Measurements from ENCODE around the gene LGALS9C. TPM values are rescaled to one million over a fixed set of nuclear protein-coding genes. Genes with fewer than 3 reads are reported as not detected.
"Not testable (repeated sequence)": the region's sequence is repeated elsewhere in the genome, so short reads cannot be mapped to it uniquely, and the experiment has no call there.

LGALS9C gene
- total RNA-seq, 1 experiment from 2014 or later = not detected

DNA sequence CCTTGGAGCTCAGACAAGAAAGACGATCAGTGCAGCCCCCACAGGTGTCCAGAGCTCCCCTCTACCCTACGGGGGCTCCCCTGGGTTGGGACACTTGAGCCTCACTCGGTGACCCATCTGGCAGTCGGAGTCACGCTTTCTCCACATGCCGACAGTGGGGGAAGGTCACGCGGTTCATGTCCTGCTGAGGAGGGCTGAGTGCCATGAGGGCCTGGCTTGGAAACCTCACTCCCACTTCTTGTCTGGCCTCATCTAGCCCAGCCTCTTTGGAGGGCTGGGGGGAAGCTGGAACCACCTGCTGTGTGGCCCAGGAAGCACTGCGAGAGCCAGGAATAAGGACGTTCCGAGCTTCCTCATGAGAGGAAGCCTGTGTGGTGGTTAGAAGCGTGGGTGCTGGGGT lies 1.8 kb downstream of the LGALS9C start:
- DNase-seq (ENCODE audit: low read depth) = not testable (repeated sequence)

GRCh38 chr17:18478977-18479595 lies 2.5 kb downstream of the LGALS9C start:
- not testable (repeated sequence) for DNase-seq (ENCODE audit: low read depth)

GRCh38 chr17:18481775-18482174 lies 5.2 kb downstream of the LGALS9C start:
- DNase-seq (ENCODE audit: low read depth) = not testable (repeated sequence)

DNA sequence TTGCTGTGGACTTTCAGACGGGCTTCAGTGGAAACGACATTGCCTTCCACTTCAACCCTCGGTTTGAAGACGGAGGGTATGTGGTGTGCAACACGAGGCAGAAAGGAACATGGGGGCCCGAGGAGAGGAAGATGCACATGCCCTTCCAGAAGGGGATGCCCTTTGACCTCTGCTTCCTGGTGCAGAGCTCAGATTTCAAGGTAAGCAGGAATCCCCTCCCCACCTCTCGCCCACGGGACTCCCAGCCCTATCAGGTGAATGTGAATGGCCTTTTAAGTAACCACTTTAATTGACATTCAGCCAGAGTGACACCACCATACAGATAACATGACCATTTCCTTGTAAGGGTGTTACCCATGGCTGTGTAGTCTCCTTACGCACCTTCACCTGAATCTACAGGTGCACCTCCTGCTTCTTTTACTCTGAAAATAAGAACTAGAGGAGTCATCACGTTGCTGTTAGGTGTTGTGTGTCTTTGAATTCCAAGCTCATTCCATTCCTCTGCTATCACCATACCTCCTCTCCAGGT lies 9.4 kb downstream of the LGALS9C start:
- DNase-seq (ENCODE audit: low read depth) = not testable (repeated sequence)

DNA sequence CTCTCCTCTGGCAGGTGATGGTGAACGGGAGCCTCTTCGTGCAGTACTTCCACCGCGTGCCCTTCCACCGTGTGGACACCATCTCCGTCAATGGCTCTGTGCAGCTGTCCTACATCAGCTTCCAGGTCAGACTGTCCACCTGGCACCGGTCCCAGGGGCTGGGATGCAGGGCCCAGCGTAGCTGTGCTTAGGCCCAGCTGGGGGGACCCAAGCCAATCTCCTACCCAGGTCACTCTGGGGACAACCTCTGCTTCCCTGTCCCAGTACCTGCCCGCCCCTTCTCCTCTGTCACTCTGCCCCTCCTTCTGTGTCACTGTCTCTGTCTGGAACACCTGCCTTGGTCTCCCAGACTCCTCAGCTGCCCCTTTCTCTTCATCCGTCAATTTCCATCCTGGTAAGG lies 11.0 kb downstream of the LGALS9C start:
- not testable (repeated sequence) for DNase-seq (ENCODE audit: low read depth)

DNA sequence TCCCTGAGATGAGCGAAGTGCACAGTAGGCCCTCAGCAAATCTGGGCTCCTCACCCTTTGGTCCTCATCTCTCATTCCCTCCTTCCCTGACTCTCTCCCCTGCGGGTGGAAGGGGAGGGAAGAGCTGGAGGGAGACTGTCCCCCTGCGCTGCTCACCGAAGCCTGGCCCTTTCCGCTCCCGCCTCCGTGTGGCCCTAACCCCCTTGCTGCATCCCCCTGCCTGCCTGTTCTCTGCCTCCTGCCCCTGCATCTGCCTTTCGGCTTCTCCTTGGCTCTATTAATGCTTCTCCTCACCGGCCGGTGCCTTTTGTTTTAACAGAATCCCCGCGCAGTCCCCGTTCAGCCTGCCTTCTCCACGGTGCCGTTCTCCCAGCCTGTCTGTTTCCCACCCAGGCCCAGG lies 12.0 kb downstream of the LGALS9C start:
- not testable (repeated sequence) for DNase-seq (ENCODE audit: low read depth)

DNA sequence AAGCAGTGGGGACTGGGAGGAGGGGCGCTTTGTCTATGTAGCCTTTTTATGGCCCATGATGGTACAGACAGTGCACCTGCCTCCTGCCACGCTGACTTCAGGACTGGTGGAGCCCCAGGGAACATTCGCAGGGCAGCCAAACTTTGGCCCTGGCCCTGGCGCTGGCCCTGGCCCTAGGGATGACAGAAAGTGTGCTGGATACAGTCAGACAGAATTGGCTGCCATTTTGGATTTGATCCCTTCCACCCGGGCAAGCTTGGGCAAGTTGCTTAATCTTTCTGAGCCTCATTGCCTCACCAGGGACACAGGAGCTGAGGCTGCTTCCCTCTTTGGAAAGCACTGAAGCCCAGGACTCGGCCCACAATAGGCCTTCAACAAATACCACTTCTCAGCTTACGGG lies 13.4 kb downstream of the LGALS9C start:
- DNase-seq (ENCODE audit: low read depth) = not testable (repeated sequence)

DNA sequence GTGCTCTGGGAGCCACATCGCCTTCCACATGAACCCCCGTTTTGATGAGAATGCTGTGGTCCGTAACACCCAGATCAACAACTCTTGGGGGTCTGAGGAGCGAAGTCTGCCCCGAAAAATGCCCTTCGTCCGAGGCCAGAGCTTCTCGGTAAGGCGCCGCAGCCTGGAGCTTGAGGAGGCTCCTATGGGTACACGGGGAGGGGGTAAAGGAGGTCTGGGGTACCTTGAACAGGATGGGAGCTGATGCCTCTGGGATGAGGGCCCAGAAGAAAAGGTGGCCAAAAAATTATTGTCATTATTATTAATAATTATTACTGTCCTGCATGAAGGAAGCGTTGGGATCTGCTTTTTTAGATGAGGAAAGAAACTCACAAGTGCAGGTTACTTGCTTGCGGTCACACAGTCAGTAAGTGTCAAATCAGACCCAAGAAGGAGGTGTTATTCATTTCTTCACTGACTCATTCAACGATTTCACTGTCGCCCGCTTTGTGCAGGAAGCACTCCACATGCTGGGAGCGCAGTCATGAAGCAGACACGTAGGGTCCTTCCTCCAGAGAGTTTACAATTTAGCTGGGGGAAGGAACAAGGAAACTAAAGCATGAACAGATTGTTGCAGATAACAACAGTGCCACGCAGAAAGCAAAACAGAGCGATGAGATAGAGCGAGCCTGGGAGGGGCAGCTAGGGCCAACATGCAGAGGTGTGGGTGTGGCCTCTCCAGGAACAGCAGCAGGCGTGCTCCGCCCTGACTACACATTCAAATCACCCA lies 16.3 kb downstream of the LGALS9C start:
- not testable (repeated sequence) for DNase-seq (ENCODE audit: low read depth)

DNA sequence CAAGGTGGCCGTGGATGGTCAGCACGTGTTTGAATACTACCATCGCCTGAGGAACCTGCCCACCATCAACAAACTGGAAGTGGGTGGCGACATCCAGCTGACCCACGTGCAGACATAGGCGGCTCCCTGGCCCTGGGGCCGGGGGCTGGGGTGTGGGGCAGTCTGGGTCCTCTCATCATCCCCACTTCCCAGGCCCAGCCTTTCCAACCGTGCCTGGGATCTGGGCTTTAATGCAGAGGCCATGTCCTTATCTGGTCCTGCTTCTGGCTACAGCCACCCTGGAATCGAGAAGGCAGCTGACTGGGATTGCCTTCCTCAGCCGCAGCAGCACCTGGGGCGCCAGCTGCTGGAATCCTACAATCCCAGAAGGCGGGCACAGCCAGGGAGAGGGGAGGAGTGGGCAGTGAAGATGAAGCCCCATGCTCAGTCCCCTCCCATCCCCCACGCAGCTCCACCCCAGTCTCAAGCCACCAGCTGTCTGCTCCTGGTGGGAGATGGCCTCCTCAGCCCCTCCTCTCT lies 17.7 kb downstream of the LGALS9C start:
- DNase-seq (ENCODE audit: low read depth) = not testable (repeated sequence)

DNA sequence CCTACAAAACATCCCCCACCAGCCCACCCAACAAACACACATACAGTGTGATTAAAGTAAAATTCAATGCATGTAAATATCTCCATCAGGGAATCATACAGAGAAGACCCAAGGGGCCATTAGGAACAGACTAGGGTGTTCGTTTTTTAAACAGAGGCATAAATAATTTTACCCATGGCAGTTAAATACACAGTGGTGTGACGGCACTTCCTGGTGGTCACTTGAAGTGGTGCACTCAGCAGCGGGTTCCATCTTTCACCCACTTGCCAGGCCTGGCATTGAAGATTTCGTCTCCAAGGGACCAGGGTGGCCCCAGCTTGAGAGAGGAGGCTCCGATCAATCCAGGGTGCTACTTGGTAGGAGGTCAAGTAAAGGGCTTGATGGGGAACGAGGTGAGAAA lies 20.5 kb downstream of the LGALS9C start:
- DNase-seq (ENCODE audit: low read depth) = not testable (repeated sequence)

DNA sequence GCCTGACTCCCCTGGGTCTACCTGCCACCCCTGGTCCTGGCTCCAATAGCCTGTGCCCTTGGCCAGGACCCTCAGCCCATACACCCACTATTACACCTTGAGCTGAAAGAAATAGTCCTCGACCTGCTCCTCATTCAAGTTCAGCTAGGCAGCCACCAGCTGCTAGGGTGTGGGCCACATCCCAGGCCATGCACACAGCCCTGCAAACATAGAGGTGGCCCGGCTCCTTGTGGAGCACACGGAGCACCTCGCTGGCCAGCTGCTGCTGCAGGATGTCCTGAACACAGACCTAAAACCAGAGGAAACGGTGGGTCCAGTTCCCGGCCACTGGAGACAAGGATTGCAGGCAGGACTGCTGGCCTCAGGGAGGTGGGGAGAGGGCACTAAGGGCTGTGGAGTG lies 22.5 kb downstream of the LGALS9C start:
- not testable (repeated sequence) for DNase-seq (ENCODE audit: low read depth)

DNA sequence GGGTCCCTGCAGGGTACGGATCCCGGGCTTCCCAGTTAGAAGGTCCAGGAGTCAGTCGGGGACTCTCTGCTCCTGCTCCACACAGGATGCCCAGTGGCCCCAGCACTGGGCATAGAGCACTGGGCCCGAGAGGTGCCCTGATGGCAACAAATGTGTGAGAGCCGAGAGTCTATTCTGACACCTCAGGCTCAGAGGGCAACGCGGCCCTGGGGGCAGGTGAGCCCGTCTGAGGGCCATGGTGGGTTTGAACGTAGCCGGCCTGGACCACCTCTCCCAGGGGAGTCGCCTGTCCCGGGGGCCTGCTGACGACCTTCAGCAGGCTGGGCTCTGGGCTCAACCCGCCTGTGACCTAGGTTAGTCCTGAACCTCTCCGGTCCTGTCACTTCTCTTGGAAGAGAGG lies 23.2 kb downstream of the LGALS9C start:
- DNase-seq (ENCODE audit: low read depth) = not testable (repeated sequence)

DNA sequence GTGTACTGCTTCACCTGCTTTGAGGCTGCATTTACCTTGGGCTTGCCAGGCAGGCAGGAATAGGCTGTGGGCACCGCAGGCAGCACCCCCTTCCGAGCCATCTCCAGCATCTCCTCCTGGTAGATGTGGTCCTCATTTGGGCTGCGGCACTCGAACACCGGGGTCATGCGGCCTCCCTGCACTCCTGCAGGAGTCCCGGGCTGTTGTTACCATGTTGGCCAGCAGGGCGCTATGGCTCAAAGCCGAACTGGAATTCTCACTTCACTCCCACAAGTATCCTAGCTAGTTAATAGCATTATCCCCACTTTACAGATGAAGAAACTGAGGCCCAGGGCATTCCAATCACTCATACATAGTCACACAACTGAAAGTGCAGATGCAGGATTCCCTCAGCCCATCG lies 23.7 kb downstream of the LGALS9C start:
- DNase-seq (ENCODE audit: low read depth) = not testable (repeated sequence)

DNA sequence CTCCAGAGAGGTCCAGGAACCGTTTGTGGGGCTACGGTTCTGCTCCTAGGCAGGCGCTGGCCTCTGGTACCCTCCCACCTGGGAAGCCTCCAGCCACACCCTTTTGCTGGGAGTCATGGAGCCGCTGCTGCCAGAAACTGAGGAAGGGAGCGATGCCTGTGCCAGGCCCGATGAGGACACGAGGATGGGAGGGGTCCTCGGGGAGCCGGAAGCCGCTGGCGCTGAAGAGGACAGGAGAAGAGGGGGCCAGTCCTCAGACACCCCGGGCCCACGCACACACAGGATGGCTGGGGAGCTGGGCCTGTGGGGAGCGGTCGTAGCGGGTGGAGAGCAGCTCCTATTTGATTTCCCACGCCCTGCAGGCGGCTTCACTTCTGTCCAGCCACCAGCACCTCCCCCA lies 24.2 kb downstream of the LGALS9C start:
- DNase-seq (ENCODE audit: low read depth) = not testable (repeated sequence)

DNA sequence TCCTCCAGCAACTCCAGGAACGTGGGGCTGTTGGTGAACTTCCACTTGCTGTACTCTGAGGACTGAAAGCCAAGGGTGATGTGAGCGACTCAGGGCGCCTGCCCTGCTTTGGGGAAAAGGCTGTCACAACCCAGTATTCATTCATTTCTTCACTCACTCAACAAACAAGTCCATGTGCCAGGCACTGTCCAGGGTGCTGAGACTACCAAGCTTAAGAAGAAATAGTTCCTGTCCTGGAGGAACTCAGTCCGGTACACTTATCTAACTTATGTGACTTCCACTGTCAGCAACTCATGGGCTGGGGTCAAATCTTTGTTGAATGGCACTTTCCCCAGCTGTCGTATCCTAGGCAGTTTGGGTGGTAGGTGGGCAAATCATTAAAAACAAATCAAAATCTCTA lies 26.6 kb downstream of the LGALS9C start:
- DNase-seq (ENCODE audit: low read depth) = not testable (repeated sequence)

DNA sequence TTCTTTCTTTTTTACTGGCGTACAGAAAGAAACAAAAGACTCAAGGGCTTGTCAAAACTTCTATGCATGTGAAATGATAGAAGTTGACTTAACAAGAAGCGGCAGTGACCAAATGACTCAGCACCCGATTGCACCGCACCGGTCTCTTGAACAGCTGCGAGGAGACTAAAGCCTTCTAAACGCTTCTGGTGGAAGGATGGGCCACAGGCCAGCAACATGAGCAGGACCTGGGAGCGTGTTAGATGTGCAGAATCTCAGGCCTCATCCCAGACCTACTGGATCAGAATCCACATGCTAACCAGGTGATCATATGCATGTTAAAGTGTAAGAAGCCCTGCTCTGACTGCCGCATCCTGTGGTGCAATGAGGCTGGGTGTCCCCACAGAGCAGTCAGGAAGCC lies 31.1 kb downstream of the LGALS9C start:
- DNase-seq (ENCODE audit: low read depth) = not testable (repeated sequence)

- DNase-seq (ENCODE audit: low read depth) = not testable (repeated sequence)
These were observed 32.1 kb downstream of the LGALS9C start for GRCh38 chr17:18508667-18509066.

DNA sequence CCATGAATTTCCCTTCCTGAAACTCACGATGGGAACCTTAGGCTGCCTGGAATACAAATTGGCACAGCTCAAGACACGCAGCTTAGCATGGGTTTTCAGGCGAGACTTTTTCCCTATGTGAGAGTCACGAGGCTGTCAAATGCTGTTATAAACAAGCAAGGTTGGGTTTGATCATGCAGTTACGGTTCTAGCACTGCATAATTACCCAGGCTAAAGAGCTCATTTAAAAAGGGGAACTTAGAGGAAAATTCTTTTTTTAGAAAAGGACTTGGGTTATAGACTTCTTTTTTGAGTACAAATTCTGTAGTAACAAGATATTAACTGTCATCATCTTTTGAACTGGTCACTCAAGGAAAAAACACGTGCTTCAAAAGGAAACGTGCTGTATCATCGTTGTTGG lies 44.5 kb downstream of the LGALS9C start:
- not testable (repeated sequence) for DNase-seq (ENCODE audit: low read depth)

DNA sequence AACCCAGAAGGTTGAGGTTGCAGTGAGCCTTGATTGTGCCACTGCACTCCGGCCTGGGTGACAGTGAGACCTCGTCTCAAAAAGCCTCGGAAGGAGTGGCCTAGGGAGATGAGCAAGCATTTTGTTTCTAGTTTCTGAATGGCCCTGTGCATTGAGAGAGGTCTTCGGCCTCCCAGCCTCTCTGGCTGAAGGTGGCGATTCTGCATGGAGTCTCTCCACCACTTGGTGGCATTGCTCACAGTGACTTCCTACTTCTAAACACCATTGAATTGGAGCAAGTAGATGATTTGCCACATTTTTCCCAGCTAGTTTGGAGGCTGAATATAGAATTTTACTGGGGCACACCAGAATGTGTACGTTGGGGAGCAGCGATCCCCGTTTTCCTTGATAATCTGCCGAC lies 48.4 kb downstream of the LGALS9C start:
- DNase-seq (ENCODE audit: low read depth) = not testable (repeated sequence)

- not testable (repeated sequence) for DNase-seq (ENCODE audit: low read depth)
These were observed 49.7 kb downstream of the LGALS9C start for GRCh38 chr17:18526168-18526800.

GRCh38 chr17:18527354-18527753 lies 50.8 kb downstream of the LGALS9C start:
- not testable (repeated sequence) for DNase-seq (ENCODE audit: low read depth)

- not testable (repeated sequence) for DNase-seq (ENCODE audit: low read depth)
These were observed 51.8 kb downstream of the LGALS9C start for GRCh38 chr17:18528435-18528834.
